ENCODE measurements around the gene INTS7. TPM values are rescaled to one million over a fixed set of nuclear protein-coding genes. Genes with fewer than 3 reads are reported as not detected.

The INTS7 gene
- total and polyA plus RNA-seq, 5 donors from 2014 or later: 15.8 to 20.5 (median 16.7) TPM

DNA sequence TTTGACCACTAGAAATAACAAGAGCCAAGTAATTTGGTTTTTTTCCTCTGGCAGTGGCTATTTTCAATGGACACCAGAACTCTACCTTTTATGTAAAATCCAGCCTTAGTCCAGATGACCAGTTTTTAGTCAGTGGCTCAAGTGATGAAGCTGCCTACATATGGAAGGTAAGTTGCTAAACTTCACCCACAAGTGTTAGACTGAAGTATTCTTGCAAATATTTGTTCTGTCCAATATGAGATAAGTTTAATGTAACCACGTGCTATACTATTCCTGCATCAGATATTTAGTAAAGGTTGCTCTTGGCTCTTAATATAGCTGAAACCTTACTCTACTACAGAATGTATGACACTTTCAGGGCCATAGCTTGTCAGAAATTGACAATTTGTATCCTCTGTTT is 36.7 kb upstream of the INTS7 start:
- no peak overlapping the region for H3K27ac ChIP-seq (ENCODE audit: insufficient read depth, low read length, poor library complexity, severe bottlenecking)
- H3K36me3 ChIP-seq (ENCODE audit: control insufficient read depth, insufficient read depth, low read length): no peaks in the 10 kb centered on the region
- H3K4me3 ChIP-seq (ENCODE audit: low read depth, low read length): no peak overlapping the region
- Mint-ChIP-seq H3K27ac (no peak overlapping the region), H3K36me3 (no peaks in the 10 kb centered on the region), H3K9me3 (no peaks in the 10 kb centered on the region), H3K4me3 (no peak overlapping the region), H3K4me1 (peaks cover 0 to 10% (median 4%) of the 10 kb centered on the region in 4 donors), H3K27me3 (no peaks in the 10 kb centered on the region)
- no peaks in the 10 kb centered on the region for H3K4me1 ChIP-seq (ENCODE audit: control insufficient read depth, insufficient read depth, low read length, poor library complexity, severe bottlenecking)
- DNase-seq: no peak
- H3K9me3 ChIP-seq (ENCODE audit: control insufficient read depth in 2 of 2, low read length in 2 of 2): no peaks in the 10 kb centered on the region
- ATAC-seq (ENCODE audit: low read depth in 2 of 2): no peak
- H3K27me3 ChIP-seq (ENCODE audit: control insufficient read depth, insufficient read depth, low read length): no peaks in the 10 kb centered on the region

DNA sequence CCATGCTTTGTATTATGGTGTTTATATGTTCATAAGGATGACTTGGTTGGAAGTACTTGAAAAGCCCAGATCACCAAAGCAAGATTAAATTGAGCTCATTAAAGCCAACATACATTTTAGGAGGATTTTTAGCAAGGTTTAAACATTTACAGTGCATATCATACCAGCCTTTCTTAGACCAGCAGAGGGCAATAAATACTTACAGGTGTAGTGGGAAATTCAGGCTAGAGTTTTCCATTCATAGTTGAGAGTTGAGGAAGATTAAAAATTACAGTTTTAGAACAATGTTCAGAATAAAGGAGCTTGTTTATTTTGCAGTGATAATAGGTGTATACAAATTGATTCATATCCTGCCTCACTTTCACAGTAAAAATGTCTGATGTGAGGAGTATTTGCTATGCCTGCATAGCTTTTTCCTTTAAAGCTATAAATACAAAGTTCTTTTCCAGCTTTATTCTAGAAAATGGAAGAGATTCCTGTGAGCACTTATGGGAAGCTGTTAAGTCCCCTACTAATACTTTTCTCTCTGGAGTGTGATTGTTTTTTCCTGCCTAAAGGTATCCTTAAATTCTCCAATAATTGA is 35.5 kb upstream of the INTS7 start:
- Mint-ChIP-seq H3K9me3 (no peaks in the 10 kb centered on the region), H3K4me3 (no peak overlapping the region), H3K36me3 (no peaks in the 10 kb centered on the region), H3K27me3 (no peaks in the 10 kb centered on the region), H3K27ac (no peak overlapping the region), H3K4me1 (peaks cover 0 to 10% (median 4%) of the 10 kb centered on the region in 4 donors)
- Histone ChIP-seq H3K4me1 (ENCODE audit: control insufficient read depth, insufficient read depth, low read length, poor library complexity, severe bottlenecking) (no peaks in the 10 kb centered on the region), H3K4me3 (ENCODE audit: low read depth, low read length) (no peak overlapping the region), H3K9me3 (ENCODE audit: control insufficient read depth in 2 of 2, low read length in 2 of 2) (no peaks in the 10 kb centered on the region), H3K27ac (ENCODE audit: insufficient read depth, low read length, poor library complexity, severe bottlenecking) (no peak overlapping the region), H3K36me3 (ENCODE audit: control insufficient read depth, insufficient read depth, low read length) (no peaks in the 10 kb centered on the region), H3K27me3 (ENCODE audit: control insufficient read depth, insufficient read depth, low read length) (no peaks in the 10 kb centered on the region)
- peak in 2 of 3 donors; percentile 54 to 61 for DNase-seq
- peak in 1 of 2 donors; percentile 73 for ATAC-seq (ENCODE audit: low read depth in 2 of 2)

DNA sequence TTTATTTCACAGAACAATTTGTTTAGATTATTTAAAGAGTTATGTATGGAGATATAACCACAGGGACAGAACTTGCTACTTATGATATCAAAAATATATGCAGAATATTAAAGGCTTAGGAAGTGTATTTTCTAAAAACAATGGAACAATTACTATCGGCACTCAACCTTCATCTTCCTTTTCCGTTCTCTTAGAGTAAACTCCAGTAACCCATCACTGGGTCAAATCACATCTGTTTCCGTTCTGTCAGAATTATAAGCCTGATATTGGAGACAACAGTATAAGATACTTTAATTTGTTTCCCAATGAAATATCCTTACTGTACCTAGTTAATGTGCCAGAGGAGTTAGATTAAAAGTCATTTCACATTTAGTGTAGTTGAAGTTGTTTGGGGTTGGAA is 32.4 kb upstream of the INTS7 start:
- no peaks in the 10 kb centered on the region for H3K27me3 Mint-ChIP-seq
- H3K9me3 Mint-ChIP-seq: peaks cover 0 to 3% (median 0%) of the 10 kb centered on the region in 7 donors
- H3K27me3 ChIP-seq (ENCODE audit: control insufficient read depth, insufficient read depth, low read length): no peaks in the 10 kb centered on the region
- H3K27ac Mint-ChIP-seq: no peak overlapping the region
- ATAC-seq (ENCODE audit: low read depth in 2 of 2) (no peak), DNase-seq (no peak)
- H3K27ac ChIP-seq (ENCODE audit: insufficient read depth, low read length, poor library complexity, severe bottlenecking): no peak overlapping the region
- no peaks in the 10 kb centered on the region for H3K36me3 Mint-ChIP-seq
- H3K36me3 ChIP-seq (ENCODE audit: control insufficient read depth, insufficient read depth, low read length): no peaks in the 10 kb centered on the region
- H3K4me3 ChIP-seq (ENCODE audit: low read depth, low read length): no peak overlapping the region
- no peak overlapping the region for H3K4me3 Mint-ChIP-seq
- H3K4me1 Mint-ChIP-seq: peaks cover 0 to 5% (median 2%) of the 10 kb centered on the region in 4 donors
- no peaks in the 10 kb centered on the region for H3K4me1 ChIP-seq (ENCODE audit: control insufficient read depth, insufficient read depth, low read length, poor library complexity, severe bottlenecking)
- H3K9me3 ChIP-seq (ENCODE audit: control insufficient read depth in 2 of 2, low read length in 2 of 2): no peaks in the 10 kb centered on the region

- H3K4me1 Mint-ChIP-seq: peaks cover 0 to 15% (median 4%) of the 10 kb centered on the region in 4 donors
Observed at GRCh38 chr1:212062832-212063438, 27.6 kb upstream of the INTS7 start.

GRCh38 chr1:212060632-212061472 is 25.5 kb upstream of the INTS7 start:
- no peak overlapping the region for H3K27ac ChIP-seq (ENCODE audit: insufficient read depth, low read length, poor library complexity, severe bottlenecking)
- H3K9me3 Mint-ChIP-seq: peaks cover 0 to 21% (median 3%) of the 10 kb centered on the region in 7 donors
- H3K4me1 Mint-ChIP-seq: peaks cover 0 to 15% (median 4%) of the 10 kb centered on the region in 4 donors
- H3K27me3 ChIP-seq (ENCODE audit: control insufficient read depth, insufficient read depth, low read length): no peaks in the 10 kb centered on the region
- no peaks in the 10 kb centered on the region for H3K4me1 ChIP-seq (ENCODE audit: control insufficient read depth, insufficient read depth, low read length, poor library complexity, severe bottlenecking)
- DNase-seq (no peak), ATAC-seq (ENCODE audit: low read depth in 2 of 2) (no peak)
- H3K9me3 ChIP-seq (ENCODE audit: control insufficient read depth in 2 of 2, low read length in 2 of 2): peaks cover 10 to 19% of the 10 kb centered on the region in 2 experiments
- peak overlapping the region in 1 of 3 donors; percentile 7 for H3K27ac Mint-ChIP-seq
- no peaks in the 10 kb centered on the region for H3K27me3 Mint-ChIP-seq
- no peak overlapping the region for H3K4me3 ChIP-seq (ENCODE audit: low read depth, low read length)
- H3K36me3 ChIP-seq (ENCODE audit: control insufficient read depth, insufficient read depth, low read length): no peaks in the 10 kb centered on the region
- no peak overlapping the region for H3K4me3 Mint-ChIP-seq
- H3K36me3 Mint-ChIP-seq: peaks cover 13% of the 10 kb centered on the region

More at GRCh38 chr1:212062832-212063438, 27.6 kb upstream of the INTS7 start:
- H3K4me3 ChIP-seq (ENCODE audit: low read depth, low read length): no peak overlapping the region
- no peak overlapping the region for H3K27ac ChIP-seq (ENCODE audit: insufficient read depth, low read length, poor library complexity, severe bottlenecking)
- H3K27ac Mint-ChIP-seq: no peak overlapping the region
- no peak overlapping the region for H3K4me3 Mint-ChIP-seq
- peaks cover 0 to 1% of the 10 kb centered on the region in 2 experiments for H3K9me3 ChIP-seq (ENCODE audit: control insufficient read depth in 2 of 2, low read length in 2 of 2)
- H3K27me3 ChIP-seq (ENCODE audit: control insufficient read depth, insufficient read depth, low read length): no peaks in the 10 kb centered on the region
- no peaks in the 10 kb centered on the region for H3K36me3 Mint-ChIP-seq
- H3K27me3 Mint-ChIP-seq: no peaks in the 10 kb centered on the region
- ATAC-seq (ENCODE audit: low read depth in 2 of 2) (peak in 1 of 2 donors; percentile 45), DNase-seq (peak in 2 of 3 donors; percentile 37 to 39)
- no peaks in the 10 kb centered on the region for H3K36me3 ChIP-seq (ENCODE audit: control insufficient read depth, insufficient read depth, low read length)
- no peaks in the 10 kb centered on the region for H3K4me1 ChIP-seq (ENCODE audit: control insufficient read depth, insufficient read depth, low read length, poor library complexity, severe bottlenecking)
- peaks cover 0 to 4% (median 2%) of the 10 kb centered on the region in 7 donors for H3K9me3 Mint-ChIP-seq

GRCh38 chr1:212055333-212055732 is 20.0 kb upstream of the INTS7 start:
- Mint-ChIP-seq H3K4me1 (peaks cover 2 to 6% (median 3%) of the 10 kb centered on the region in 4 donors), H3K27ac (no peak overlapping the region), H3K27me3 (no peaks in the 10 kb centered on the region), H3K4me3 (no peak overlapping the region), H3K9me3 (peaks cover 0 to 21% (median 4%) of the 10 kb centered on the region in 7 donors), H3K36me3 (peaks cover 13% of the 10 kb centered on the region)
- Histone ChIP-seq H3K4me1 (ENCODE audit: control insufficient read depth, insufficient read depth, low read length, poor library complexity, severe bottlenecking) (no peaks in the 10 kb centered on the region), H3K36me3 (ENCODE audit: control insufficient read depth, insufficient read depth, low read length) (no peaks in the 10 kb centered on the region), H3K27me3 (ENCODE audit: control insufficient read depth, insufficient read depth, low read length) (no peaks in the 10 kb centered on the region), H3K9me3 (ENCODE audit: control insufficient read depth in 2 of 2, low read length in 2 of 2) (peaks cover 10 to 19% of the 10 kb centered on the region in 2 experiments), H3K4me3 (ENCODE audit: low read depth, low read length) (no peak overlapping the region), H3K27ac (ENCODE audit: insufficient read depth, low read length, poor library complexity, severe bottlenecking) (no peak overlapping the region)
- no peak for ATAC-seq (ENCODE audit: low read depth in 2 of 2)
- no peak for DNase-seq

DNA sequence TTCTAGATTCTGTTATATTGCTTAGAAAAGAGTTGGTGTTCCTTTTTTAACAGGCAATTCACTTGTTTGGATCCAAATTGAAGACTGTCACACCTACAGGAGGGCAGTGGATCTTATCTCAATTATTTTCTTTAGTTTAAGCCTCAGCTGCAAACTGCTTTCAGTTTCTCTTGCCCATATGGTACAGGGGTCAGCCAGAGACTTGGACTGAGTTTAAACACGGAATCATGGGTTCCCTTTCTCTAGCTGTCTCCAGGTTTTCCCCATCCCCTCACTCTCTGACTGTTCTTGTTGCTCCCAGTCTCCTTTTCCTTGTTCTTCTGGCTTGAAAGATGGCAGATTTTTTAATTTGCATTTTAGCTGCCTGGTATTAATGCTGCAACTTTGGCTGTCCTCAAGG is 18.6 kb upstream of the INTS7 start:
- Histone ChIP-seq H3K4me1 (ENCODE audit: control insufficient read depth, insufficient read depth, low read length, poor library complexity, severe bottlenecking) (no peaks in the 10 kb centered on the region), H3K36me3 (ENCODE audit: control insufficient read depth, insufficient read depth, low read length) (no peaks in the 10 kb centered on the region), H3K27ac (ENCODE audit: insufficient read depth, low read length, poor library complexity, severe bottlenecking) (no peak overlapping the region), H3K27me3 (ENCODE audit: control insufficient read depth, insufficient read depth, low read length) (no peaks in the 10 kb centered on the region), H3K9me3 (ENCODE audit: control insufficient read depth in 2 of 2, low read length in 2 of 2) (peaks cover 10 to 19% of the 10 kb centered on the region in 2 experiments), H3K4me3 (ENCODE audit: low read depth, low read length) (no peak overlapping the region)
- peaks cover 2 to 6% (median 3%) of the 10 kb centered on the region in 4 donors for H3K4me1 Mint-ChIP-seq
- H3K27ac Mint-ChIP-seq: peak overlapping the region in 2 of 3 donors; percentile 30 to 69
- DNase-seq (no peak), ATAC-seq (ENCODE audit: low read depth in 2 of 2) (no peak)
- peaks cover 13% of the 10 kb centered on the region for H3K36me3 Mint-ChIP-seq
- H3K27me3 Mint-ChIP-seq: no peaks in the 10 kb centered on the region
- no peak overlapping the region for H3K4me3 Mint-ChIP-seq
- H3K9me3 Mint-ChIP-seq: peaks cover 0 to 21% (median 4%) of the 10 kb centered on the region in 7 donors

Measured in CD4-positive, CD25-positive, alpha-beta regulatory T cell (primary cell).